Nasal cavity respiratory epithelium epithelial cell of viscerocranial mucosa (primary cell): ENCODE measurements around the gene APLNR. TPM values are rescaled to one million over a fixed set of nuclear protein-coding genes. Genes with fewer than 3 reads are reported as not detected.

ENCODE experiments used
- total RNA-seq: library from RNA; depleted of rRNA; stranded (reverse); fragments of >200 nt; gene quantifications from 2 replicates; pipeline ENCODE4 v1.2.3, GENCODE V29; 2014

The APLNR gene
- not detected in 2 replicates for total RNA-seq

GRCh38 chr11:57237204-57237681 is at the start of gene APLNR:
Gene APLNR, minus strand, starts transcription at chr11:57237250. Its CDS starts 246 bp downstream, at chr11:57237004.

Other genes starting within 250 kb of the APLNR start
- not detected in 2 replicates for gene OR5AK2, start 248.3 kb downstream of the APLNR start, total RNA-seq
- not detected in 2 replicates for gene LRRC55, start 55.3 kb downstream of the APLNR start, total RNA-seq
- 110 and 231 TPM in 2 replicates for gene TNKS1BP1, start 87.7 kb upstream of the APLNR start, total RNA-seq
- 105 and 126 TPM in 2 replicates for gene SSRP1, start 98.6 kb upstream of the APLNR start, total RNA-seq
- not detected in 2 replicates for gene P2RX3, start 101.1 kb upstream of the APLNR start, total RNA-seq
- gene PRG3, start 143.9 kb upstream of the APLNR start, total RNA-seq: not detected in 2 replicates
- not detected in 2 replicates for gene PRG2, start 153.4 kb upstream of the APLNR start, total RNA-seq
- gene SLC43A3, start 189.9 kb upstream of the APLNR start, total RNA-seq: 15.6 and 21.9 TPM in 2 replicates
- under 0.01 TPM in 1 of 2 replicates, not detected in the other for gene RTN4RL2, start 223.3 kb upstream of the APLNR start, total RNA-seq